Measurements from ENCODE around the gene ARHGEF33. TPM values are rescaled to one million over a fixed set of nuclear protein-coding genes. Genes with fewer than 3 reads are reported as not detected.

Gene ARHGEF33
- total RNA-seq, 1 experiment from 2014 or later, result not detected

GRCh38 chr2:38988716-38989115 is 99.0 kb downstream of the ARHGEF33 start:
- H3K4me3 ChIP-seq (ENCODE audit: insufficient read depth, low read depth, low read length), result no peak overlapping the region
- H3K27me3 ChIP-seq (ENCODE audit: control insufficient read depth, insufficient read depth, low read length), result no peaks in the 10 kb centered on the region
- DNase-seq, result no peak
- peaks cover 4% of the 10 kb centered on the region for H3K36me3 ChIP-seq (replicated peaks; ENCODE audit: control insufficient read depth, insufficient read depth, low read length)

GRCh38 chr2:38991899-38992298 is 102.2 kb downstream of the ARHGEF33 start:
- Histone ChIP-seq H3K4me3 (ENCODE audit: insufficient read depth, low read depth, low read length) (no peak overlapping the region), H3K36me3 (replicated peaks; ENCODE audit: control insufficient read depth, insufficient read depth, low read length) (peaks cover 3% of the 10 kb centered on the region; the same call in 1 of the 2 replicates), H3K27me3 (ENCODE audit: control insufficient read depth, insufficient read depth, low read length) (no peaks in the 10 kb centered on the region)
- no peak for DNase-seq

GRCh38 chr2:38997781-38998180 is 108.1 kb downstream of the ARHGEF33 start:
- H3K4me3 ChIP-seq (ENCODE audit: insufficient read depth, low read depth, low read length), result no peak overlapping the region
- peaks cover 3% of the 10 kb centered on the region; the same call in 1 of the 2 replicates for H3K36me3 ChIP-seq (replicated peaks; ENCODE audit: control insufficient read depth, insufficient read depth, low read length)
- no peaks in the 10 kb centered on the region for H3K27me3 ChIP-seq (ENCODE audit: control insufficient read depth, insufficient read depth, low read length)
- no peak for DNase-seq

GRCh38 chr2:39000552-39000951 is 110.9 kb downstream of the ARHGEF33 start:
- H3K27me3 ChIP-seq (ENCODE audit: control insufficient read depth, insufficient read depth, low read length), result no peaks in the 10 kb centered on the region
- no peaks in the 10 kb centered on the region; the same call in 1 of the 2 replicates for H3K36me3 ChIP-seq (replicated peaks; ENCODE audit: control insufficient read depth, insufficient read depth, low read length)
- no peak overlapping the region for H3K4me3 ChIP-seq (ENCODE audit: insufficient read depth, low read depth, low read length)
- no peak for DNase-seq

- Histone ChIP-seq H3K36me3 (replicated peaks; ENCODE audit: control insufficient read depth, insufficient read depth, low read length) (no peaks in the 10 kb centered on the region; the same call in 1 of the 2 replicates), H3K27me3 (ENCODE audit: control insufficient read depth, insufficient read depth, low read length) (no peaks in the 10 kb centered on the region), H3K4me3 (ENCODE audit: insufficient read depth, low read depth, low read length) (no peak overlapping the region)
- peak; percentile 6 for DNase-seq
Measured at GRCh38 chr2:39007875-39008504, 118.3 kb downstream of the ARHGEF33 start.

- H3K36me3 ChIP-seq (replicated peaks; ENCODE audit: control insufficient read depth, insufficient read depth, low read length), result no peaks in the 10 kb centered on the region; the same call in none of the 2 replicates
- no peaks in the 10 kb centered on the region for H3K27me3 ChIP-seq (ENCODE audit: control insufficient read depth, insufficient read depth, low read length)
- DNase-seq, result no peak
- no peak overlapping the region for H3K4me3 ChIP-seq (ENCODE audit: insufficient read depth, low read depth, low read length)
Measured at GRCh38 chr2:39008665-39009064, 119.0 kb downstream of the ARHGEF33 start.

GRCh38 chr2:39013871-39014270 is 124.2 kb downstream of the ARHGEF33 start:
- H3K36me3 ChIP-seq (replicated peaks; ENCODE audit: control insufficient read depth, insufficient read depth, low read length), result no peaks in the 10 kb centered on the region; the same call in none of the 2 replicates
- H3K27me3 ChIP-seq (ENCODE audit: control insufficient read depth, insufficient read depth, low read length), result no peaks in the 10 kb centered on the region
- H3K4me3 ChIP-seq (ENCODE audit: insufficient read depth, low read depth, low read length), result no peak overlapping the region
- no peak for DNase-seq

- Histone ChIP-seq H3K27me3 (ENCODE audit: control insufficient read depth, insufficient read depth, low read length) (no peaks in the 10 kb centered on the region), H3K36me3 (replicated peaks; ENCODE audit: control insufficient read depth, insufficient read depth, low read length) (no peaks in the 10 kb centered on the region; the same call in none of the 2 replicates), H3K4me3 (ENCODE audit: insufficient read depth, low read depth, low read length) (no peak overlapping the region)
- DNase-seq, result no peak
Measured at GRCh38 chr2:39015424-39015823, 125.7 kb downstream of the ARHGEF33 start.

- no peak for DNase-seq
- H3K4me3 ChIP-seq (ENCODE audit: insufficient read depth, low read depth, low read length), result no peak overlapping the region
- no peaks in the 10 kb centered on the region; the same call in none of the 2 replicates for H3K36me3 ChIP-seq (replicated peaks; ENCODE audit: control insufficient read depth, insufficient read depth, low read length)
- H3K27me3 ChIP-seq (ENCODE audit: control insufficient read depth, insufficient read depth, low read length), result no peaks in the 10 kb centered on the region
Measured at GRCh38 chr2:39017334-39017733, 127.7 kb downstream of the ARHGEF33 start.

- DNase-seq, result no peak
- Histone ChIP-seq H3K36me3 (replicated peaks; ENCODE audit: control insufficient read depth, insufficient read depth, low read length) (no peaks in the 10 kb centered on the region; the same call in none of the 2 replicates), H3K4me3 (ENCODE audit: insufficient read depth, low read depth, low read length) (no peak overlapping the region), H3K27me3 (ENCODE audit: control insufficient read depth, insufficient read depth, low read length) (no peaks in the 10 kb centered on the region)
Measured at GRCh38 chr2:39018638-39019037, 129.0 kb downstream of the ARHGEF33 start.

- no peak for DNase-seq
- no peak overlapping the region for H3K4me3 ChIP-seq (ENCODE audit: insufficient read depth, low read depth, low read length)
- no peaks in the 10 kb centered on the region for H3K27me3 ChIP-seq (ENCODE audit: control insufficient read depth, insufficient read depth, low read length)
- H3K36me3 ChIP-seq (replicated peaks; ENCODE audit: control insufficient read depth, insufficient read depth, low read length), result no peaks in the 10 kb centered on the region; the same call in 1 of the 2 replicates
Measured at GRCh38 chr2:39020383-39020782, 130.7 kb downstream of the ARHGEF33 start.

GRCh38 chr2:39022642-39023235 is 133.1 kb downstream of the ARHGEF33 start:
- H3K27me3 ChIP-seq (ENCODE audit: control insufficient read depth, insufficient read depth, low read length), result no peaks in the 10 kb centered on the region
- H3K36me3 ChIP-seq (replicated peaks; ENCODE audit: control insufficient read depth, insufficient read depth, low read length), result no peaks in the 10 kb centered on the region; the same call in 1 of the 2 replicates
- no peak for DNase-seq
- no peak overlapping the region for H3K4me3 ChIP-seq (ENCODE audit: insufficient read depth, low read depth, low read length)

- DNase-seq, result no peak
- Histone ChIP-seq H3K4me3 (ENCODE audit: insufficient read depth, low read depth, low read length) (no peak overlapping the region), H3K27me3 (ENCODE audit: control insufficient read depth, insufficient read depth, low read length) (no peaks in the 10 kb centered on the region), H3K36me3 (replicated peaks; ENCODE audit: control insufficient read depth, insufficient read depth, low read length) (no peaks in the 10 kb centered on the region; the same call in 1 of the 2 replicates)
Measured at GRCh38 chr2:39023649-39024048, 134.0 kb downstream of the ARHGEF33 start.

- no peaks in the 10 kb centered on the region for H3K27me3 ChIP-seq (ENCODE audit: control insufficient read depth, insufficient read depth, low read length)
- no peaks in the 10 kb centered on the region; the same call in 1 of the 2 replicates for H3K36me3 ChIP-seq (replicated peaks; ENCODE audit: control insufficient read depth, insufficient read depth, low read length)
- DNase-seq, result no peak
- no peak overlapping the region for H3K4me3 ChIP-seq (ENCODE audit: insufficient read depth, low read depth, low read length)
Measured at GRCh38 chr2:39024833-39025232, 135.2 kb downstream of the ARHGEF33 start.
